ENCODE data around the gene HTRA2.

- no peak for TF ChIP-seq CTCF (conservative IDR thresholded peaks at IDR 0.05)
- TF ChIP-seq ZFX (IDR thresholded peaks at IDR 0.05), result no peak
Measured at GRCh38 chr2:74525717-74526648, 3.8 kb upstream of the HTRA2 start, which contains the start of gene DQX1.

Measured in C4-2B (cell line).